Gastroesophageal sphincter (tissue), 3 donors: Measurements from ENCODE around the gene CAAP1.

ENCODE experiments used
- EP300 ChIP-seq: sonication (generic); formaldehyde crosslinking; IDR thresholded peaks from one replicate; pipeline ENCODE4 v1.6.1; 2017; ENCODE audit warnings: antibody characterized with exemption, mild to moderate bottlenecking
- POLR2A ChIP-seq, 2 donors: fragments of 450-650 bp; IDR thresholded peaks; one replicate each; pipeline ENCODE4 v1.6.1; 2017; ENCODE audit warnings: antibody characterized with exemption in 2 of 2, mild to moderate bottlenecking in 2 of 2, moderate library complexity in 1 of 2
- TF ChIP-seq, protein P1 (sequence below), 4 experiments: fragments of 200-600 bp in 2 of 4; fragments of 450-650 bp in 2 of 4; sonication (generic) in 1 of 4; IDR thresholded peaks; one replicate each; pipeline ENCODE4 v1.5.1; 2017 to 2019; ENCODE audit warnings: antibody characterized with exemption in 4 of 4, mild to moderate bottlenecking in 2 of 4, moderate library complexity in 2 of 4

DNA sequence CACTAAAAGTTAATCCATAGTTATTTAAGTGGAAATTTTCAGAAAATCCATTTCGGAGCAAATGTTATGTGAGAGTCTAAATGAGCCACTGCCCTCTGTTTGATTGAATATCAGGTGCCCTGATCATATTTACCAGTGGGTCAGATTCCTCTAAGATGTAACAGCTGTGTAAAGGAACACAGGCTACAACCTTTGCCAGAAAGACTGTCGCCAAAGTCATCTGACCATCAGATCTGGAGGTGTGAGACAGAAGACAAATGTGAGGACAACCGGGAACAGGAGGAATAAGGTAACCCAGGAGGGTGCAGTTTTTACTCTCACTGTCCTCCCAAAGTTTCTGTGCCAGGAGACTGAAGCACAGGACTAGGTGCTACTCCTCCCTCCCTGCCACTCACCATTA is 90.8 kb downstream of the CAAP1 start:
- TF ChIP-seq, protein P1, sequence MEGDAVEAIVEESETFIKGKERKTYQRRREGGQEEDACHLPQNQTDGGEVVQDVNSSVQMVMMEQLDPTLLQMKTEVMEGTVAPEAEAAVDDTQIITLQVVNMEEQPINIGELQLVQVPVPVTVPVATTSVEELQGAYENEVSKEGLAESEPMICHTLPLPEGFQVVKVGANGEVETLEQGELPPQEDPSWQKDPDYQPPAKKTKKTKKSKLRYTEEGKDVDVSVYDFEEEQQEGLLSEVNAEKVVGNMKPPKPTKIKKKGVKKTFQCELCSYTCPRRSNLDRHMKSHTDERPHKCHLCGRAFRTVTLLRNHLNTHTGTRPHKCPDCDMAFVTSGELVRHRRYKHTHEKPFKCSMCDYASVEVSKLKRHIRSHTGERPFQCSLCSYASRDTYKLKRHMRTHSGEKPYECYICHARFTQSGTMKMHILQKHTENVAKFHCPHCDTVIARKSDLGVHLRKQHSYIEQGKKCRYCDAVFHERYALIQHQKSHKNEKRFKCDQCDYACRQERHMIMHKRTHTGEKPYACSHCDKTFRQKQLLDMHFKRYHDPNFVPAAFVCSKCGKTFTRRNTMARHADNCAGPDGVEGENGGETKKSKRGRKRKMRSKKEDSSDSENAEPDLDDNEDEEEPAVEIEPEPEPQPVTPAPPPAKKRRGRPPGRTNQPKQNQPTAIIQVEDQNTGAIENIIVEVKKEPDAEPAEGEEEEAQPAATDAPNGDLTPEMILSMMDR (IDR thresholded peaks at IDR 0.05): no peak
- TF ChIP-seq POLR2A (IDR thresholded peaks at IDR 0.05) (no peak), EP300 (no peak)
